Right cardiac atrium (tissue), 5 donors: ENCODE results near the gene DPF3. TPM values are rescaled to one million over a fixed set of nuclear protein-coding genes. Genes with fewer than 3 reads are reported as not detected.

Experiments used
- ATAC-seq, 2 donors: fragments of 200-7000 bp; cut with Tn5 transposase; one replicate each; pipeline versions ENCODE4 v1.8.0 to v1.9.1; 2020; ENCODE audit warnings: moderate library complexity in 2 of 2, mild to moderate bottlenecking in 1 of 2
- DNase-seq, 3 donors: peaks; one replicate each; pipeline ENCODE4 v3.0.0-alpha.2; 2020
- H3K27ac ChIP-seq: one replicate; pipeline ENCODE4 v1.5.1; 2013; ENCODE audit warnings: mild to moderate bottlenecking, low read length, control low read depth, moderate library complexity
- H3K27me3 ChIP-seq: one replicate; pipeline ENCODE4 v1.6.1; 2013; ENCODE audit not compliant: control insufficient read depth, insufficient read depth
- H3K4me1 ChIP-seq: one replicate; pipeline ENCODE4 v1.6.1; 2013; ENCODE audit warnings: low read length; ENCODE audit not compliant: control insufficient read depth, insufficient read depth
- H3K4me3 ChIP-seq: one replicate; pipeline ENCODE4 v1.5.1; 2013; ENCODE audit warnings: low read length, control low read depth
- H3K9me3 ChIP-seq: one replicate; pipeline ENCODE4 v1.6.1; 2013; ENCODE audit warnings: low read length; ENCODE audit not compliant: control insufficient read depth
- WGBS: extraction: QIAGEN DNeasy Blood & Tissue Kit; methylation state at CpG from one replicate; pipeline ENCODE4 v1.1.7; 2013; 5-methylcytosine and 5-hydroxymethylcytosine counted together
- intact Hi-C, 4 donors: fragments of 100-400 bp; cut with DNase I; formaldehyde crosslinking; loops; one replicate each; pipeline versions ENCODE4 v1.11.0 to v1.14.0; 2022 to 2023
- polyA plus RNA-seq: library from polyadenylated mRNA; stranded (reverse); fragments of 200-250 nt; gene quantifications from one replicate; pipeline ENCODE4 v1.2.3, GENCODE V29; 2013
- total RNA-seq, 4 donors: library from RNA; stranded (reverse); fragmentation: NEBNext Ultra II Directional; extraction: Animal tissue kit (Norgen Biotek cat#: 25700); gene quantifications; one replicate each; pipeline ENCODE4 v1.2.1, GENCODE V29; 2021
- donor health status: healthy with polysubstance abuse.
- donor health status: DM: no; HTN: yes; CAD: no.
- donor health status: DM: no; HTN: no; CAD: no.
- donor health status: DM: no; HTN: yes; CAD: no; lungs with severe emphysema.
- donor health status: DM: yes; HTN: yes; CAD: no.

The DPF3 gene
- total and polyA plus RNA-seq, 5 donors = 16.5 to 33.0 (median 25.9) TPM

GRCh38 chr14:72839753-72840607 lies 53.9 kb downstream of the DPF3 start:
- Histone ChIP-seq H3K9me3 (no peaks in the 10 kb centered on the region), H3K4me1 (peaks cover 8% of the 10 kb centered on the region), H3K27me3 (no peaks in the 10 kb centered on the region), H3K4me3 (no peak overlapping the region), H3K27ac (no peak overlapping the region)
- 86% methylated on average over 12 of the region's 12 CpGs for WGBS
- ATAC-seq (no peak), DNase-seq (no peak)
- intact Hi-C loops = loop anchor here in 1 of 4 donors (10.0 kb wide), 1 partner anchor 45 kb away; no protein-coding TSS in a partner anchor

GRCh38 chr14:72839351-72839750 lies 54.5 kb downstream of the DPF3 start:
- Histone ChIP-seq H3K9me3 (no peaks in the 10 kb centered on the region), H3K27me3 (no peaks in the 10 kb centered on the region), H3K4me3 (no peak overlapping the region), H3K4me1 (peaks cover 6% of the 10 kb centered on the region), H3K27ac (no peak overlapping the region)
- ATAC-seq (no peak), DNase-seq (no peak)
- WGBS = 92% methylated on average over 12 of the region's 12 CpGs
- intact Hi-C loops = loop anchor here in 1 of 4 donors (10.0 kb wide), 1 partner anchor 45 kb away; no protein-coding TSS in a partner anchor

- intact Hi-C loops = loop anchor here in 1 of 4 donors (10.0 kb wide), 1 partner anchor 49 kb away; no protein-coding TSS in a partner anchor
- WGBS = 67% methylated on average over 4 of the region's 4 CpGs
- ATAC-seq (peak in 1 of 2 donors; percentile 27), DNase-seq (no peak)
- Histone ChIP-seq H3K4me3 (no peak overlapping the region), H3K27ac (peak overlapping the region; percentile 4), H3K27me3 (no peaks in the 10 kb centered on the region), H3K4me1 (peaks cover 7% of the 10 kb centered on the region), H3K9me3 (no peaks in the 10 kb centered on the region)
Observed at GRCh38 chr14:72836085-72836484, 57.8 kb downstream of the DPF3 start.

GRCh38 chr14:72833174-72833573 lies 60.7 kb downstream of the DPF3 start:
- DNase-seq (no peak), ATAC-seq (no peak)
- Histone ChIP-seq H3K9me3 (no peaks in the 10 kb centered on the region), H3K27me3 (no peaks in the 10 kb centered on the region), H3K27ac (no peak overlapping the region), H3K4me3 (no peak overlapping the region), H3K4me1 (peaks cover 10% of the 10 kb centered on the region)
- intact Hi-C loops = loop anchor here in 1 of 4 donors (10.0 kb wide), 1 partner anchor 52 kb away; no protein-coding TSS in a partner anchor
- WGBS = 87% methylated on average over 9 of the region's 9 CpGs

DNA sequence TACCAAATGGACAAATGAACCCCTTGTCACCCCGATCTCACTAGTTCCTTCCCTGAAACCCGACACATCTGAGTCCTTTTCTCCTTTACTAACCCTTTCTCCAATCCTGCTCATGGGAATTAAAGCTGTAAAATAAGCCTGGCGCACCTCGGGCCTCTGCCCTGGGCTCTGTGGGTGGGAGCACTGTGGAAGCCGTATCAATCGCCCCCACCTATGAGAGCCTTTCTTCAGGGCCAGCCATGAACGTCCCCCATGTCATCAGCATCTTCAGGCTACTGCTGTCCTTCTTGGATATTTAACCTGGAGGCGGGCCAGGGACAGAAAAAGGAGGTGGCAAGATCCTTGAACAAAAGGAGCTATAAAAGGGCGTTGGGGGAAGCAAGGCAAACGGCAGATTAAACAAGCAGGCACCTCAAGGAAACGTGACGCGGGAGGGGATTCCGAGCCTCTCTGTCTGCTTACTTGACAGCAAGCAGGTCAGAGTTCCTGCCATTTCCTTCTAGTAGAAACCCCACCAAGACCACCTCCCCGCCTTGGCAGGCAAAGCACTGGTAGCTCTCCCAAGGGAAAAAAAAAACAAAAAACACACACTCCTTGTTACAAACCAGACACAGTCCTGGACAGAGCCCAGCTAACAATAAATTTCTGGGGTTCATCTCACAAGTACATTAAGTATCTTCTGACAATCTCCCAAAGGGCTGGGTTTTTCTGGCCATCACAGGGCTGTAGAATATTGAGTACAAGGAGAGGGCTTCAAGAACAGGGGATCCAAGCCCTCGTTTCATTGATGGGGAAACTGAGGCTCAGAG lies 62.9 kb downstream of the DPF3 start:
- DNase-seq = peak in 1 of 3 donors; percentile 58

DNA sequence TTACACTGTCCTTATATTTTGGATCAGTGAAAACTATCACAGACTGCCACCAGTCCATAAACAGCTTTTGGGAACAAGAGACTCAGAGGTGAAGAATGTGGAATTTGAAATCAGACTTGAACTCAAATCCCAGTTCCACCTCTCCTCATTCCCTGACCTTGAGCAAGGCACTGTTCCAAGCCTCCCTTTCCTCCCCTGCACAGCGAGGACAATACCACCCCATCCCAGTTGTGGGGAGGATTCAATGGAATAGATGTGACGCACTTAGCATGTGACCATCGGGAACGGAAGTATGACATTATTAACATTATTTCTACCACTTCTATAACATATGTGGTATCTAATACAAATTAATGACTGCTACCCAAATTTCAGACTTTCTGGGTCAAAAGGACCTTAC lies 63.5 kb downstream of the DPF3 start:
- DNase-seq = no peak
- H3K4me1 ChIP-seq = peaks cover 4% of the 10 kb centered on the region
- intact Hi-C loops = loop anchor here in 1 of 4 donors (10.0 kb wide), 1 partner anchor 54 kb away; no protein-coding TSS in a partner anchor
- 46% methylated on average over 4 of the region's 4 CpGs for WGBS
- H3K4me3 ChIP-seq = no peak overlapping the region
- no peaks in the 10 kb centered on the region for H3K9me3 ChIP-seq
- peak overlapping the region; percentile 63 for H3K27ac ChIP-seq
- no peaks in the 10 kb centered on the region for H3K27me3 ChIP-seq
- no peak for ATAC-seq

More for the DNA sequence above, 62.9 kb downstream of the DPF3 start:
- no peaks in the 10 kb centered on the region for H3K9me3 ChIP-seq
- H3K4me1 ChIP-seq = peaks cover 8% of the 10 kb centered on the region
- H3K4me3 ChIP-seq = no peak overlapping the region
- H3K27ac ChIP-seq = peak overlapping the region; percentile 28
- WGBS = 21% methylated on average over 16 of the region's 16 CpGs
- intact Hi-C loops = loop anchor here in 1 of 4 donors (10.0 kb wide), 1 partner anchor 54 kb away; no protein-coding TSS in a partner anchor
- ATAC-seq = peak in 1 of 2 donors; percentile 34
- H3K27me3 ChIP-seq = no peaks in the 10 kb centered on the region

DNA sequence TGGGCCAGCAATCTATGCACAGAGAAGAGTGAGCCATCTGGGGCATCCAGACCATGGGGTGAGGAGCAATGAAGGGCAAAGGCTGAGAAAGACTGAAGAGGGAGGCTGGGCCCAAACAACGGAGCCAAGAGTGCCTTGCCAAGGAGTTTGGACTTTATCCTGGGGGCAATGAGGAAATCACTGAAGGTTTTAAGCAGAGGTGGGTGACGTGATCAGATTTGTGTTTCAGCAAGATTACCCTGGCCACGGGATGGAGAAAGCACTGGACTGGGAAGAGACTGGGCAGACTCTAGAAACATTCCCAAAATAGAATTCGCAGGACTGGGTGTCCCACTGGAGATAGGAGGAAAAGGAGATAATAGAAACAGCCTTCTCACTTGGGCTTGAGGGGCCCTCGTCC lies 65.3 kb downstream of the DPF3 start:
- Histone ChIP-seq H3K4me3 (no peak overlapping the region), H3K4me1 (peaks cover 4% of the 10 kb centered on the region), H3K27me3 (no peaks in the 10 kb centered on the region), H3K9me3 (no peaks in the 10 kb centered on the region), H3K27ac (peak overlapping the region; percentile 91)
- no peak for DNase-seq
- intact Hi-C loops = no loop called here
- 58% methylated on average over 5 of the region's 5 CpGs for WGBS
- peak; percentile 76 for ATAC-seq

DNA sequence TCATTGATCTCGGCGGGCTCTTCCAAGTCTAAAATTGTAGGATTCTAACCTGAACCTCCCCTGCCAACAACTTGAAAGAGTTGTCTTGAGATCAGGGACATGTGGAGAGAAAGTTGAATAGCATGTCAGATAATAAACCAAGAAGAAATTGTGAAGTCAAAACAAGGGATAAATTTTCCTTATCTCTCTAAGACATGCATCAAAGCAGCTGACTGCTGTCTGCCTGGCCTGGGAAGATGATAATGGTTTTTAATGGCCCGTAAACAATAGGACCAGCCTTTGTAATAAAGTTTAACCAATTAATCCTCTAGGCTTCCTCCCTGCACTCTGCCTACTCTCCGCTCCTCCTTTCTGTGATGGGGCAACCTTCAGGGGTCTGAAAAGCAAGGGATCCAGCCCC lies 67.9 kb downstream of the DPF3 start:
- DNase-seq (no peak), ATAC-seq (no peak)
- Histone ChIP-seq H3K9me3 (no peaks in the 10 kb centered on the region), H3K27me3 (no peaks in the 10 kb centered on the region), H3K4me3 (no peak overlapping the region), H3K4me1 (peaks cover 3% of the 10 kb centered on the region), H3K27ac (peak overlapping the region; percentile 9)
- intact Hi-C loops = no loop called here
- 69% methylated on average over 4 of the region's 4 CpGs for WGBS

DNA sequence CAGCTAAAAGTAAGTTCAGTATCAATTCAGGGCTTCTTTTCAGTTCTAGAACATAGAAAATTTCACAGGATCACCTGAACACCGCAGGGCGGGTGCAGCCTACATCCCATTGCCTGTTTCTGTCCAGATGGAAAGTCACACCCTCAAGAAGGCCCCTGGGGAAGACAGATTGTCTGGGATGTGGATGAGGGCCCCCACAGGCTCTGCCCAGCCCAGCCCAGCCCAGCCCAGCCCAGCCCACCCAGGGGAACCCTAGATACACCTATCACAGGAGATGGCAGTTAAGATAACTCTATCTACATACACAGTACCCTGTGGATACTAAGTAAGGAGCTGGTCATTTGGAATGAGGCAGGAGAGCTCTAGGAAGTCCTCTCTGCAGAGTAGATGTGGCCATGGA lies 68.4 kb downstream of the DPF3 start:
- no peak overlapping the region for H3K27ac ChIP-seq

GRCh38 chr14:72824051-72824450 lies 69.8 kb downstream of the DPF3 start:
- no peaks in the 10 kb centered on the region for H3K27me3 ChIP-seq
- no peaks in the 10 kb centered on the region for H3K9me3 ChIP-seq
- H3K4me3 ChIP-seq = no peak overlapping the region
- no peak for DNase-seq
- H3K27ac ChIP-seq = no peak overlapping the region
- H3K4me1 ChIP-seq = peaks cover 2% of the 10 kb centered on the region
- WGBS = 53% methylated on average over 2 of the region's 2 CpGs
- intact Hi-C loops = no loop called here
- ATAC-seq = no peak

More for the DNA sequence above, 68.4 kb downstream of the DPF3 start:
- no peak for DNase-seq
- WGBS = 94% methylated on average over 2 of the region's 2 CpGs
- Histone ChIP-seq H3K9me3 (no peaks in the 10 kb centered on the region), H3K27me3 (no peaks in the 10 kb centered on the region), H3K4me1 (peaks cover 2% of the 10 kb centered on the region), H3K4me3 (no peak overlapping the region)
- intact Hi-C loops = no loop called here
- no peak for ATAC-seq
